Sigmoid colon (tissue), 7 donors: ENCODE measurements around the gene CHRDL1. TPM values are rescaled to one million over a fixed set of nuclear protein-coding genes. Genes with fewer than 3 reads are reported as not detected.
A peak's percentile ranks its signal among the peaks of the same experiment; 100 is the strongest.

ENCODE experiments used
- DNase-seq: peaks from one replicate; pipeline ENCODE4 v3.0.0-alpha.2; 2019
- H3K27ac ChIP-seq, 4 donors: fragments of 200-600 bp; sonication (generic); one replicate each; pipeline ENCODE4 v1.5.1; 2016 to 2019; ENCODE audit warnings: mild to moderate bottlenecking in 1 of 4
- H3K27me3 ChIP-seq, 3 donors: fragments of 200-600 bp; sonication (generic); one replicate each; pipeline ENCODE4 v1.5.1; 2019; ENCODE audit warnings: mild to moderate bottlenecking in 1 of 3
- H3K36me3 ChIP-seq, 4 donors: fragments of 200-600 bp; sonication (generic); one replicate each; pipeline ENCODE4 v1.5.1; 2016 to 2019
- H3K4me1 ChIP-seq, 4 donors: fragments of 200-600 bp; sonication (generic); one replicate each; pipeline ENCODE4 v1.5.1; 2017 to 2019
- H3K4me3 ChIP-seq, 4 donors: fragments of 200-600 bp; sonication (generic); one replicate each; pipeline ENCODE4 v1.5.1; 2017 to 2019; ENCODE audit warnings: mild to moderate bottlenecking in 2 of 4, moderate library complexity in 1 of 4
- H3K9me3 ChIP-seq, 4 donors: fragments of 200-600 bp in 3 of 4; sonication (generic) in 3 of 4; one replicate each; pipeline versions ENCODE4 v1.5.1 to v1.6.1; 2013 to 2019
- EP300 ChIP-seq, 4 donors: sonication (generic); formaldehyde crosslinking; IDR thresholded peaks; one replicate each; pipeline ENCODE4 v1.6.1; 2017; ENCODE audit warnings: antibody characterized with exemption in 4 of 4
- POLR2A ChIP-seq, 2 donors: fragments of 450-650 bp; IDR thresholded peaks; one replicate each; pipeline ENCODE4 v1.6.1; 2016; ENCODE audit warnings: antibody characterized with exemption in 2 of 2, mild to moderate bottlenecking in 2 of 2, moderate library complexity in 2 of 2
- POLR2AphosphoS5 ChIP-seq, 4 donors: sonication (generic); formaldehyde crosslinking; IDR thresholded peaks; one replicate each; pipeline ENCODE4 v1.6.1; 2017; ENCODE audit warnings: antibody characterized with exemption in 4 of 4
- WGBS, 2 donors: extraction: QIAGEN DNeasy Blood & Tissue Kit; methylation state at CpG; one replicate each; pipeline ENCODE4 v1.1.7; 2013; 5-methylcytosine and 5-hydroxymethylcytosine counted together
- intact Hi-C: fragments of 100-400 bp; cut with DNase I; formaldehyde crosslinking; loops from one replicate; pipeline ENCODE4 v1.15.1; 2023
- polyA plus RNA-seq, 3 donors: library from polyadenylated mRNA; stranded (reverse); fragments of 200-250 nt; gene quantifications; one replicate each; pipeline ENCODE4 v1.2.3, GENCODE V29; 2013
- total RNA-seq, 4 donors: library from RNA; depleted of rRNA; stranded (reverse); fragments of >200 nt; gene quantifications; one replicate each; pipeline ENCODE4 v1.1.0, GENCODE V29; 2016
- TF ChIP-seq, protein P1 (sequence below), 4 experiments: fragments of 450-650 bp in 3 of 4; fragments of 200-600 bp in 1 of 4; IDR thresholded peaks; one replicate each; pipeline ENCODE4 v1.5.1; 2016 to 2019; ENCODE audit warnings: antibody characterized with exemption in 4 of 4, mild to moderate bottlenecking in 3 of 4, moderate library complexity in 2 of 4
- donor health status: healthy with polysubstance abuse.
- donor health status: Bipolar disorder and iron deficiency.
- donor health status: healthy.

CHRDL1 gene, protein sequence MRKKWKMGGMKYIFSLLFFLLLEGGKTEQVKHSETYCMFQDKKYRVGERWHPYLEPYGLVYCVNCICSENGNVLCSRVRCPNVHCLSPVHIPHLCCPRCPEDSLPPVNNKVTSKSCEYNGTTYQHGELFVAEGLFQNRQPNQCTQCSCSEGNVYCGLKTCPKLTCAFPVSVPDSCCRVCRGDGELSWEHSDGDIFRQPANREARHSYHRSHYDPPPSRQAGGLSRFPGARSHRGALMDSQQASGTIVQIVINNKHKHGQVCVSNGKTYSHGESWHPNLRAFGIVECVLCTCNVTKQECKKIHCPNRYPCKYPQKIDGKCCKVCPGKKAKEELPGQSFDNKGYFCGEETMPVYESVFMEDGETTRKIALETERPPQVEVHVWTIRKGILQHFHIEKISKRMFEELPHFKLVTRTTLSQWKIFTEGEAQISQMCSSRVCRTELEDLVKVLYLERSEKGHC
- total RNA-seq, result 100 to 1,000 TPM; 113 to 365 (median 186) TPM
- polyA plus RNA-seq, result 10 to 100 TPM in 2 of 3 donors, 1 to 10 TPM in 1; 3.9 to 21.5 (median 11.4) TPM

- Histone ChIP-seq H3K4me1 (peaks cover 0 to 6% (median 0%) of the 10 kb centered on the region in 4 donors), H3K4me3 (peak within 1 kb of the TSS; percentile 40 to 51 (median 50)), H3K27me3 (peaks cover 0 to 6% (median 0%) of the 10 kb centered on the region in 3 donors), H3K9me3 (no peaks in the 10 kb centered on the region), H3K36me3 (no peaks in the 10 kb centered on the region), H3K27ac (peak within 1 kb of the TSS; percentile 62 to 80 (median 66))
- TF ChIP-seq, protein P1, sequence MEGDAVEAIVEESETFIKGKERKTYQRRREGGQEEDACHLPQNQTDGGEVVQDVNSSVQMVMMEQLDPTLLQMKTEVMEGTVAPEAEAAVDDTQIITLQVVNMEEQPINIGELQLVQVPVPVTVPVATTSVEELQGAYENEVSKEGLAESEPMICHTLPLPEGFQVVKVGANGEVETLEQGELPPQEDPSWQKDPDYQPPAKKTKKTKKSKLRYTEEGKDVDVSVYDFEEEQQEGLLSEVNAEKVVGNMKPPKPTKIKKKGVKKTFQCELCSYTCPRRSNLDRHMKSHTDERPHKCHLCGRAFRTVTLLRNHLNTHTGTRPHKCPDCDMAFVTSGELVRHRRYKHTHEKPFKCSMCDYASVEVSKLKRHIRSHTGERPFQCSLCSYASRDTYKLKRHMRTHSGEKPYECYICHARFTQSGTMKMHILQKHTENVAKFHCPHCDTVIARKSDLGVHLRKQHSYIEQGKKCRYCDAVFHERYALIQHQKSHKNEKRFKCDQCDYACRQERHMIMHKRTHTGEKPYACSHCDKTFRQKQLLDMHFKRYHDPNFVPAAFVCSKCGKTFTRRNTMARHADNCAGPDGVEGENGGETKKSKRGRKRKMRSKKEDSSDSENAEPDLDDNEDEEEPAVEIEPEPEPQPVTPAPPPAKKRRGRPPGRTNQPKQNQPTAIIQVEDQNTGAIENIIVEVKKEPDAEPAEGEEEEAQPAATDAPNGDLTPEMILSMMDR (IDR thresholded peaks at IDR 0.05), result no peak
- TF ChIP-seq POLR2AphosphoS5 (IDR thresholded peaks at IDR 0.05) (peak; percentile 62 to 89 (median 74)), POLR2A (IDR thresholded peaks at IDR 0.05) (peak in 1 of 2 donors; percentile 39), EP300 (IDR thresholded peaks at IDR 0.05) (no peak)
- DNase-seq, result peak; percentile 88
- intact Hi-C loops, result no loop called here
- WGBS, 2 donors, result 3 to 4% methylated on average over 55 to 59 of the region's 60 CpGs
Measured at GRCh38 chrX:110795645-110796406, at the start of gene CHRDL1. Gene CHRDL1 (minus strand): TSS chrX:110795817. CDS start chrX:110792181, 3,636 bp downstream.

GRCh38 chrX:110836982-110837381 is 41.4 kb upstream of the CHRDL1 start:
- no peak for DNase-seq
- no peaks in the 10 kb centered on the region for H3K9me3 ChIP-seq
- H3K36me3 ChIP-seq, result no peaks in the 10 kb centered on the region
- H3K27me3 ChIP-seq, result peaks cover 0 to 3% (median 0%) of the 10 kb centered on the region in 3 donors
- WGBS, 2 donors, result 58 to 64% methylated on average over 1 of the region's 1 CpG
- intact Hi-C loops, result no loop called here
- H3K4me1 ChIP-seq, result no peaks in the 10 kb centered on the region
- TF ChIP-seq POLR2A (IDR thresholded peaks at IDR 0.05), result no peak
- TF ChIP-seq, protein P1 (IDR thresholded peaks at IDR 0.05), result no peak
- H3K27ac ChIP-seq, result no peak overlapping the region
- H3K4me3 ChIP-seq, result no peak overlapping the region

DNA sequence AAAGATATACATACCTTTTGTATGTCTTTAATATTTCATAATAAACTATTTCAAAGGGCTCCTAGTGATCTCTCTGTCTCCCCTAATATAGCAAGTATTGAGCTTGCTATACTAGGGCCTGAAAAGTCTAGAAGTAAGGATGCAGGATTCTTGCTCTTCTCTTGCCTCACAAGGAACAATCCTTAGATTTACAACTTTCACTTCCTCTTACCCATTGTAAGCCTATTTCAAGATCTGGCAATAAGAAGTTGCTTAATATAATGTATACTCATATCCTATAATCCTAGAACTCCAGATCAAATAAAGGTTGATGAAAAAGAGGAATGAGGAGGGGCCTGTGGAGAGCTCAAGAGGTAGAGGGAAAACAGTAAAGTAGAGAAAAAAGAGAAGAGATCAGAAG is 40.8 kb upstream of the CHRDL1 start:
- no peak for TF ChIP-seq POLR2A (IDR thresholded peaks at IDR 0.05)
- no peak for TF ChIP-seq EP300 (IDR thresholded peaks at IDR 0.05)
- TF ChIP-seq POLR2AphosphoS5 (IDR thresholded peaks at IDR 0.05), result no peak
- TF ChIP-seq, protein P1 (IDR thresholded peaks at IDR 0.05), result no peak
- no peak overlapping the region for H3K4me3 ChIP-seq
- no peak overlapping the region for H3K27ac ChIP-seq
- intact Hi-C loops, result no loop called here
- no peak for DNase-seq
- H3K4me1 ChIP-seq, result no peaks in the 10 kb centered on the region
- H3K9me3 ChIP-seq, result no peaks in the 10 kb centered on the region
- H3K27me3 ChIP-seq, result peaks cover 0 to 3% (median 0%) of the 10 kb centered on the region in 3 donors
- H3K36me3 ChIP-seq, result no peaks in the 10 kb centered on the region

- Histone ChIP-seq H3K4me3 (no peak overlapping the region), H3K9me3 (no peaks in the 10 kb centered on the region), H3K4me1 (no peaks in the 10 kb centered on the region), H3K27me3 (peaks cover 0 to 3% (median 0%) of the 10 kb centered on the region in 3 donors), H3K27ac (no peak overlapping the region), H3K36me3 (no peaks in the 10 kb centered on the region)
- TF ChIP-seq POLR2A (IDR thresholded peaks at IDR 0.05) (no peak), POLR2AphosphoS5 (IDR thresholded peaks at IDR 0.05) (no peak), EP300 (IDR thresholded peaks at IDR 0.05) (no peak)
- TF ChIP-seq, protein P1 (IDR thresholded peaks at IDR 0.05), result no peak
- intact Hi-C loops, result no loop called here
- 57 to 61% methylated on average over 1 of the region's 1 CpG for WGBS, 2 donors
- DNase-seq, result no peak
Measured at GRCh38 chrX:110836001-110836400, 40.4 kb upstream of the CHRDL1 start.
